Mucosa of rectum (tissue), 2 donors: ENCODE results near the gene UXT.
"Not testable (repeated sequence)": the region's sequence is repeated elsewhere in the genome, so short reads cannot be mapped to it uniquely, and the experiment has no call there.

Experiments
- H3K27ac ChIP-seq, 2 donors: one replicate each; pipeline ENCODE4 v1.7.0; 2013; ENCODE audit warnings: inconsistent platforms in 2 of 2, low read depth in 2 of 2, low read length in 2 of 2
- H3K27me3 ChIP-seq, 2 donors: one replicate each; pipeline ENCODE4 v1.7.0; 2013; ENCODE audit warnings: low read length in 2 of 2; ENCODE audit not compliant: control insufficient read depth in 2 of 2, insufficient read depth in 2 of 2
- H3K36me3 ChIP-seq, 2 donors: one replicate each; pipeline ENCODE4 v1.7.0; 2013; ENCODE audit warnings: low read length in 2 of 2; ENCODE audit not compliant: control insufficient read depth in 2 of 2, insufficient read depth in 2 of 2
- H3K4me1 ChIP-seq, 2 donors: one replicate each; pipeline ENCODE4 v1.7.0; 2013; ENCODE audit warnings: low read length in 2 of 2, mild to moderate bottlenecking in 1 of 2; ENCODE audit not compliant: control insufficient read depth in 2 of 2, insufficient read depth in 2 of 2
- H3K4me3 ChIP-seq, 2 donors: one replicate each; pipeline ENCODE4 v1.7.0; 2013; ENCODE audit warnings: low read length in 2 of 2
- H3K9ac ChIP-seq, 2 donors: one replicate each; pipeline ENCODE4 v1.7.0; 2013; ENCODE audit warnings: low read length in 2 of 2, low read depth in 1 of 2, mild to moderate bottlenecking in 1 of 2
- H3K9me3 ChIP-seq, 2 donors: one replicate each; pipeline ENCODE4 v1.7.0; 2013; ENCODE audit warnings: low read length in 2 of 2; ENCODE audit not compliant: control insufficient read depth in 2 of 2
- donor health status: healthy.
- donor health status: Normal muscosa, but diverticular disease.

The UXT gene

GRCh38 chrX:47675959-47676859 lies 17.2 kb upstream of the UXT start:
- H3K9ac ChIP-seq, H3K9me3 ChIP-seq, H3K36me3 ChIP-seq, H3K27me3 ChIP-seq, H3K4me1 ChIP-seq, H3K4me3 ChIP-seq, H3K27ac ChIP-seq: not testable (repeated sequence)

- H3K36me3 ChIP-seq, result no peaks in the 10 kb centered on the region
- H3K9ac ChIP-seq, result no peak overlapping the region
- H3K27ac ChIP-seq, result no peak overlapping the region
- H3K27me3 ChIP-seq, result peaks cover 0 to 4% of the 10 kb centered on the region in 2 donors
- no peak overlapping the region for H3K4me3 ChIP-seq
- H3K4me1 ChIP-seq, result no peaks in the 10 kb centered on the region
- H3K9me3 ChIP-seq, result no peaks in the 10 kb centered on the region
These were observed 15.8 kb upstream of the UXT start for GRCh38 chrX:47674776-47675175.

GRCh38 chrX:47665797-47666196 lies 6.8 kb upstream of the UXT start:
- not testable (repeated sequence) for H3K27ac ChIP-seq, H3K4me3 ChIP-seq, H3K4me1 ChIP-seq, H3K27me3 ChIP-seq, H3K36me3 ChIP-seq, H3K9me3 ChIP-seq, H3K9ac ChIP-seq

- Histone ChIP-seq H3K4me1 (no peaks in the 10 kb centered on the region), H3K27ac (no peak overlapping the region), H3K36me3 (no peaks in the 10 kb centered on the region), H3K27me3 (no peaks in the 10 kb centered on the region), H3K4me3 (no peak overlapping the region), H3K9ac (no peak overlapping the region), H3K9me3 (no peaks in the 10 kb centered on the region)
These were observed 5.8 kb upstream of the UXT start for GRCh38 chrX:47664737-47665136.

GRCh38 chrX:47662144-47662657 lies 3.2 kb upstream of the UXT start:
- H3K9me3 ChIP-seq, result no peaks in the 10 kb centered on the region
- no peak overlapping the region for H3K4me3 ChIP-seq
- no peaks in the 10 kb centered on the region for H3K4me1 ChIP-seq
- peaks cover 0 to 3% of the 10 kb centered on the region in 2 donors for H3K27me3 ChIP-seq
- H3K9ac ChIP-seq, result no peak overlapping the region
- H3K36me3 ChIP-seq, result peaks cover 0 to 5% of the 10 kb centered on the region in 2 donors
- no peak overlapping the region for H3K27ac ChIP-seq

- Histone ChIP-seq H3K4me3 (no peak overlapping the region), H3K9ac (no peak overlapping the region), H3K4me1 (no peaks in the 10 kb centered on the region), H3K36me3 (peaks cover 0 to 12% of the 10 kb centered on the region in 2 donors), H3K27ac (no peak overlapping the region), H3K27me3 (peaks cover 0 to 3% of the 10 kb centered on the region in 2 donors), H3K9me3 (no peaks in the 10 kb centered on the region)
These were observed 2.6 kb upstream of the UXT start for GRCh38 chrX:47661539-47661938.

GRCh38 chrX:47659421-47659726 lies 394 bp upstream of the UXT start:
- Histone ChIP-seq H3K27ac (peak overlapping the region; percentile 98 to 99), H3K9me3 (no peaks in the 10 kb centered on the region), H3K9ac (peak overlapping the region; percentile 88 to 90), H3K4me3 (peak overlapping the region; percentile 82 to 87), H3K4me1 (no peaks in the 10 kb centered on the region), H3K36me3 (peaks cover 2 to 13% of the 10 kb centered on the region in 2 donors), H3K27me3 (peaks cover 0 to 3% of the 10 kb centered on the region in 2 donors)

- Histone ChIP-seq H3K9me3 (no peaks in the 10 kb centered on the region), H3K4me3 (peak overlapping the region; percentile 79 to 82), H3K4me1 (no peaks in the 10 kb centered on the region), H3K27me3 (peaks cover 0 to 3% of the 10 kb centered on the region in 2 donors), H3K9ac (peak overlapping the region; percentile 57 to 58), H3K36me3 (peaks cover 2 to 19% of the 10 kb centered on the region in 2 donors), H3K27ac (peak overlapping the region; percentile 98 to 99)
These were observed 688 bp downstream of the UXT start for GRCh38 chrX:47658301-47658683.

- Histone ChIP-seq H3K4me1 (peaks cover 3 to 11% of the 10 kb centered on the region in 2 donors), H3K27ac (peak overlapping the region; percentile 67 to 84), H3K9me3 (no peaks in the 10 kb centered on the region), H3K4me3 (peak overlapping the region; percentile 59 to 68), H3K27me3 (no peaks in the 10 kb centered on the region), H3K36me3 (peaks cover 0 to 13% of the 10 kb centered on the region in 2 donors), H3K9ac (peak overlapping the region; percentile 48 to 52)
These were observed 7.7 kb downstream of the UXT start for GRCh38 chrX:47651043-47651905.
